GM19240 (cell line): ENCODE results near the gene CMSS1.

Experiments
- DNase-seq: peaks from one replicate; pipeline ENCODE4 v3.0.0; 2011; ENCODE audit warnings: low spot score; ENCODE audit not compliant: insufficient read length

CMSS1 gene

GRCh38 chr3:100105501-100105900 lies 287.8 kb downstream of the CMSS1 start:
- DNase-seq: no peak

GRCh38 chr3:100106094-100106493 lies 288.4 kb downstream of the CMSS1 start:
- no peak for DNase-seq

- no peak for DNase-seq
Observed at GRCh38 chr3:100106531-100107141, 289.0 kb downstream of the CMSS1 start.

- DNase-seq: no peak
Observed at GRCh38 chr3:100107221-100107814, 289.7 kb downstream of the CMSS1 start.

GRCh38 chr3:100108464-100109079 lies 290.9 kb downstream of the CMSS1 start:
- no peak for DNase-seq

- DNase-seq: no peak
Observed at GRCh38 chr3:100110162-100110561, 292.5 kb downstream of the CMSS1 start.

GRCh38 chr3:100111728-100112127 lies 294.1 kb downstream of the CMSS1 start:
- no peak for DNase-seq

DNA sequence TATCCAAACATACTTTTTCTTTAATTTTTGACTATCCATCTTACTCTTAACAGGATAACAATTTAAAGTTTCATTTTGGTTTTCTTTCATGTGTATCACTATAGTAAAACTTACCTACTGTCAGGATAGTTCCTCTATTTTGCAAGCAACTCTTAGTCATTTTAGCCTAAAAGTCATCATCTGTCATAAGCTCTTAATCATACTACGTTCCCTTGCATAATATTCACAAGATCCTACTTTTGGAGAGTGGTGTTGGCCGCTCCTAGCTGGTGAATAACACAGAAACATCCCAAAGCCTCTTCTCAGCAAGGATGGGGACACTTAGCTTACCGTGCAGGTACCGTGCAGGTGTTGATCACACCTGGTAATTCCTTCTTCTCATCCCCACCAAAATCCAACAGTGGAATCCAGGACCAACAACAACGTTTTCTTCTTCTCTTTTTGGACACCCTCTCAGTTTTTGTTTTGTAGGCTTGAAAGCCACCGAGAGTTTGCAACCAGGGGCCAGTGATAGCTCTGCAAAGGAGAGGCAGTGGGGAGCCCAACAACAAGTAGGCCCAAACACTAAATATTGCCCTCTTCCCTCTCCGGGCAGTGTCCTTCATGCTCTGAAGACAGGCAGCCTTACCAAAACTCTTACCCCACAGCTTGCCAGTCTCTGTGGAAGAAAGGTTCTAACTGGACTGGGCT lies 296.2 kb downstream of the CMSS1 start:
- no peak for DNase-seq

DNA sequence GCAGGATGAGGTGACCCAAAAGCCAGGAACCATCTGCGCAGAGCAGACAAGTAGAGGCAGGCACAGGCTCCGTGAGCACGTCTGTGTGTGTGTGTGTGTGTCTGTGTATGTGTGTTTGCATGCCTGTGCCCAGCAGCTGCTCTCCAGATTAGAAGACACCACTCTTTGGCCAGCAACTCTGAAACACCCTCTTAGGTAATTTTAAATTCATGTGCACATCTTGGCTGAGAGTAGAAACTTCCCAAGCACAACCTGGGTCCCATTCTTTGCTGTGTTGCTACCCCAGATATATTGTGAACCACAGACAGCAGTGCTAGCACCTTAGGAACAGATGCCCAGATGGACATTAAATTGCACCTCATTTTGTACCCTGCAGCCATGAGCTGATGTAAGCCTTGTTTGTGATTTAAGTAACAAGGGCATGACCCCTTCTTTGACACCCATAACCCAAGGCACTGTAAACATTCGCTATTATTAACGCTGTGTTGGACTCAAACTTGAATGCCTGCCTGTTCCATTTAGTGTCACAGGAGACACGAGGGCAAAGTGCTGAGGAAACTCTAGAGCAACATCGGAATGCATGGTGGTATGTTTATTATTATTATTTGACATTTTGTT lies 296.9 kb downstream of the CMSS1 start, which contains the start of gene FILIP1L:
Gene FILIP1L, minus strand, starts transcription at position 89 of the 618 bp plus-strand sequence.
- DNase-seq: no peak

DNA sequence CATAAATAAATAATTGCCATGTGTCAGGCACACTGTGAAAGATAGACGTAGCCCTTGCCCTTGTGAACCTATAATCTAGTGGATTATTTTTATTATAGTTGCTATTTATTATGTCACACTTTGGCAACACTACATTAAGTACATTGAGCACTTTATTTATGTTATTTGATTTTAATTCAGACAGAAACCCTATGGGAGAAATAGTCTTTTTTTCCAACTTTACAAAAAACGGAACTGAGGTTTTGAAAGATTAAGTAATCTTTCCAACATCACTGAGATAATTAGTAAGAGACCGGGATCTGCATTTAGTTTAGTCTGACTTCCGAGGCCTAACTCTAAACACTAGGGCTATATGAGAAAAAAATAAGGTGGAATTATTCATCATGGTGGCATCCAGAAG lies 299.4 kb downstream of the CMSS1 start:
- no peak for DNase-seq

- DNase-seq: no peak
Observed at GRCh38 chr3:100120012-100120411, 302.4 kb downstream of the CMSS1 start.

GRCh38 chr3:100120693-100121092 lies 303.0 kb downstream of the CMSS1 start:
- no peak for DNase-seq

DNA sequence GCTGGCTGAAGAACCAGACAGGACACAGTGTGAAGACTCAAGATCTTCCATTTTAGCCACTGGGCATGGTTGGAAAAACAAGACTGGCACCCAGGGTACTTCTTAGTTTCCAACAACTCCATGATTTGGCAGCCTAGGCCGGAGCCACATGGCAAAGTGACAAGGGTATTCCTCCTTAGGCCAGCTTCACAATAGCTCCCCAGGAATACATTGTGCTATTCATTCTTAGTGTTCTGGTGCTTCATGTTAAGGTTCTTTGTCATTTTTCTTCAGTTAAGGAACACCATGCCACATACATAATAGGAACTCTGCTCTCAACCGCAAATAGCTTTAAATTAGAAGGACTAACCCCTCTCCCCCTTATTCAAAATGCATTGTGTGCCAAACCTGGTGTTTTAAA lies 304.7 kb downstream of the CMSS1 start:
- DNase-seq: no peak

- no peak for DNase-seq
Observed at GRCh38 chr3:100123112-100123511, 305.4 kb downstream of the CMSS1 start.

- DNase-seq: no peak
Observed at GRCh38 chr3:100124201-100124761, 306.6 kb downstream of the CMSS1 start.

GRCh38 chr3:100125161-100125938 lies 307.7 kb downstream of the CMSS1 start:
- no peak for DNase-seq

DNA sequence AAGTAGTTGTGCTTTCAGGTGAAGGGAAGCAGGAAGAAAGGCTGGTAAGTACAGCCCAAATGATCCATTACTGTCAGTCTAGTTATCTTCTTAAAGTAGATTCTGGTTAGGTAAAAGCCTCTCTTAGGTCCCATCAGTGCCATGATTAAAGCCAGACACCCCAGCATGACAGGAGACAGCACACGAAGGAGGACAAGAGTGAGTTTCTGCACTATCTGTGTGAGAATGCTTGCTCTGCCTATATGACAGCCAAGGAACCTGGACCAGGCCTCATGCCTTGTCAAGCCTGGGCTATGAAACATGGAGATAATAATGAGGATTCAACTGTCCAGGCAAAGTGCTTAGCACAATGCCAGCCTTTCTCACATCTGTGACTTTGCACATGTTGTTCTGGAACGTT lies 310.1 kb downstream of the CMSS1 start:
- DNase-seq: no peak

- no peak for DNase-seq
Observed at GRCh38 chr3:100128565-100128964, 310.9 kb downstream of the CMSS1 start.

DNA sequence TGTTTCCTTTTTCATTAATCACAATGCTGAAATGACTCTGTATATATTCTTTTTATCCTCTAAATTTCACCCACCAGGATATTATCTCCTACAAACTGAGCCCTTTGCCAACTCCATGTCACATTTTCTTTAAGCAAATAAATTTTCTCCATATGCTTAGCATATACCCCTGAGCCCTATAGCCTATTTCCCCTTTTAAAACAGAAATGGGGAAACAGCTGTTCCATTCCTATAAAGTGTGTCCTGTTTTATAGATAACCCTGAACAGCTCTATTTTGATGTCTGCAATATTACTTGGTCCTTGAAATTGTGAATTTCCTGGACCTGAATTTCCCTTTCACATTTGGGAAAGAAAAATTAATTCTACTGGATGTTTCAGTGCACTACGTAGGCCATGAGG lies 312.3 kb downstream of the CMSS1 start:
- DNase-seq: no peak

- no peak for DNase-seq
Observed at GRCh38 chr3:100131241-100131640, 313.6 kb downstream of the CMSS1 start.

GRCh38 chr3:100136921-100137320 lies 319.3 kb downstream of the CMSS1 start:
- DNase-seq: no peak
